NCI-H2227 (cell line): ENCODE results near the gene POU2AF3.

Source experiments
- DNase-seq: peaks from one replicate; lab custom pipeline; 2025; ENCODE audit not compliant: unreplicated experiment; lab: John Stamatoyannopoulos, UW

The POU2AF3 gene

GRCh38 chr11:111352231-111352746 is 53.9 kb downstream of the POU2AF3 start:
- no peak for DNase-seq

GRCh38 chr11:111352935-111353710 is 54.8 kb downstream of the POU2AF3 start:
- no peak for DNase-seq

GRCh38 chr11:111353776-111354600 is 55.6 kb downstream of the POU2AF3 start:
- DNase-seq = no peak

- DNase-seq = no peak
These were observed 56.2 kb downstream of the POU2AF3 start for GRCh38 chr11:111354601-111354891.

GRCh38 chr11:111355101-111355500 is 56.8 kb downstream of the POU2AF3 start:
- no peak for DNase-seq

- DNase-seq = no peak
These were observed 57.8 kb downstream of the POU2AF3 start for GRCh38 chr11:111355956-111356659.

- DNase-seq = no peak
These were observed 58.3 kb downstream of the POU2AF3 start for GRCh38 chr11:111356660-111357048.

GRCh38 chr11:111357150-111358037 is 59.0 kb downstream of the POU2AF3 start:
- no peak for DNase-seq
